ENCODE results near the gene PDE4D. TPM values are rescaled to one million over a fixed set of nuclear protein-coding genes. Genes with fewer than 3 reads are reported as not detected.

PDE4D gene
- total RNA-seq, 1 donor = 19.9 TPM

DNA sequence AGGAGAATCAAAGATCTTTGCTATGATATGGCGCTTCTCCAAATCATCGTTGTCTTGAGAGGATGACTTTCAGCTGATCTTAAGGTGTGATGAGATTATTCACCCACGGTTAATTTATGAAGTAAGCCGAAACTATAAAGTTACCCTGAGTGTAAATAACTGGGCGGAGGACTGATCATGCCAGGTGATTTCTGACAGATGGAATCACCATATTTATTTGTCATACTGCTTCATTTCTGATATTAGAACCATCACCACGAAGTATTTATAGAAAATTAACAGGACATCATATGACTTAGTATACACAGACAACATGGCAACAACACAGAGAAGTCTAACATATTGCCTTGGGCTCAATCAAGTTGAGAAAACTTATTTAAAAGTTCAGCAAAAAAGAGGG lies 708.8 kb downstream of the PDE4D start:
- Histone ChIP-seq H3K79me2 (ENCODE audit: insufficient read depth, low read length) (no peaks in the 10 kb centered on the region), H3K4me1 (ENCODE audit: insufficient read depth, low read length) (peaks cover 4% of the 10 kb centered on the region), H4K20me1 (ENCODE audit: insufficient read depth, low read length) (no peaks in the 10 kb centered on the region), H3K36me3 (ENCODE audit: insufficient read depth, low read length) (no peaks in the 10 kb centered on the region), H3K4me2 (ENCODE audit: insufficient read depth, low read length) (no peak overlapping the region), H3K4me3 (ENCODE audit: insufficient read depth, low read length) (no peak overlapping the region), H3K9me3 (ENCODE audit: low read depth, low read length) (no peaks in the 10 kb centered on the region), H2AFZ (ENCODE audit: low read length) (no peak overlapping the region), H3K27me3 (ENCODE audit: insufficient read depth, low read length) (peaks cover 10% of the 10 kb centered on the region), H3K27ac (ENCODE audit: low read depth, low read length) (no peak overlapping the region)
- TF ChIP-seq, protein P1, sequence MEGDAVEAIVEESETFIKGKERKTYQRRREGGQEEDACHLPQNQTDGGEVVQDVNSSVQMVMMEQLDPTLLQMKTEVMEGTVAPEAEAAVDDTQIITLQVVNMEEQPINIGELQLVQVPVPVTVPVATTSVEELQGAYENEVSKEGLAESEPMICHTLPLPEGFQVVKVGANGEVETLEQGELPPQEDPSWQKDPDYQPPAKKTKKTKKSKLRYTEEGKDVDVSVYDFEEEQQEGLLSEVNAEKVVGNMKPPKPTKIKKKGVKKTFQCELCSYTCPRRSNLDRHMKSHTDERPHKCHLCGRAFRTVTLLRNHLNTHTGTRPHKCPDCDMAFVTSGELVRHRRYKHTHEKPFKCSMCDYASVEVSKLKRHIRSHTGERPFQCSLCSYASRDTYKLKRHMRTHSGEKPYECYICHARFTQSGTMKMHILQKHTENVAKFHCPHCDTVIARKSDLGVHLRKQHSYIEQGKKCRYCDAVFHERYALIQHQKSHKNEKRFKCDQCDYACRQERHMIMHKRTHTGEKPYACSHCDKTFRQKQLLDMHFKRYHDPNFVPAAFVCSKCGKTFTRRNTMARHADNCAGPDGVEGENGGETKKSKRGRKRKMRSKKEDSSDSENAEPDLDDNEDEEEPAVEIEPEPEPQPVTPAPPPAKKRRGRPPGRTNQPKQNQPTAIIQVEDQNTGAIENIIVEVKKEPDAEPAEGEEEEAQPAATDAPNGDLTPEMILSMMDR (IDR thresholded peaks at IDR 0.05; ENCODE audit: extremely low read depth, low read depth, low read length) = no peak
- no peak for DNase-seq (ENCODE audit: insufficient read length, low spot score, missing footprints)

DNA sequence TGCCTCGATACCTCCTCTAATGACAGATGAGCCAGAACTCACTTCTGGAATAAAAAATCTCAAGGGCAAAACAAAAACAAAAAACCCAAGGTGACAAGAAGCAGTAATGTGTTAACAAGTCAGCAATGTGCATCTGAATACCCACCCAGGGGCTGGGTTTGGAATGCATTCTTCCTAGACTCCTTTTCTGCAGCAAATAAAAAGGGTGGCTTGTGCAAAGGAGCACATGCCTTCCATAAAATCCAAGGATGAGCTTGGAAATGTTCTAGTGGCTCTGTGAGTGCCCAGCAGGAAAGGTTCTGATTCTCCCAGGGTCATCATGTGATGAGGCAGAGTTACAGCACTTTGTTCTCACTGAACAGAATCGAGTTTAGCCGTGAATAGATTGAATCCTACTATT lies 710.8 kb downstream of the PDE4D start:
- H3K4me1 ChIP-seq (ENCODE audit: insufficient read depth, low read length) = no peaks in the 10 kb centered on the region
- H3K4me3 ChIP-seq (ENCODE audit: insufficient read depth, low read length) = no peak overlapping the region
- H3K36me3 ChIP-seq (ENCODE audit: insufficient read depth, low read length) = no peaks in the 10 kb centered on the region
- no peaks in the 10 kb centered on the region for H4K20me1 ChIP-seq (ENCODE audit: insufficient read depth, low read length)
- H3K79me2 ChIP-seq (ENCODE audit: insufficient read depth, low read length) = no peaks in the 10 kb centered on the region
- H2AFZ ChIP-seq (ENCODE audit: low read length) = no peak overlapping the region
- no peaks in the 10 kb centered on the region for H3K9me3 ChIP-seq (ENCODE audit: low read depth, low read length)
- no peak overlapping the region for H3K4me2 ChIP-seq (ENCODE audit: insufficient read depth, low read length)
- TF ChIP-seq, protein P1 (IDR thresholded peaks at IDR 0.05; ENCODE audit: extremely low read depth, low read depth, low read length) = no peak
- H3K27ac ChIP-seq (ENCODE audit: low read depth, low read length) = no peak overlapping the region
- DNase-seq (ENCODE audit: insufficient read length, low spot score, missing footprints) = no peak
- H3K27me3 ChIP-seq (ENCODE audit: insufficient read depth, low read length) = peaks cover 10% of the 10 kb centered on the region

DNA sequence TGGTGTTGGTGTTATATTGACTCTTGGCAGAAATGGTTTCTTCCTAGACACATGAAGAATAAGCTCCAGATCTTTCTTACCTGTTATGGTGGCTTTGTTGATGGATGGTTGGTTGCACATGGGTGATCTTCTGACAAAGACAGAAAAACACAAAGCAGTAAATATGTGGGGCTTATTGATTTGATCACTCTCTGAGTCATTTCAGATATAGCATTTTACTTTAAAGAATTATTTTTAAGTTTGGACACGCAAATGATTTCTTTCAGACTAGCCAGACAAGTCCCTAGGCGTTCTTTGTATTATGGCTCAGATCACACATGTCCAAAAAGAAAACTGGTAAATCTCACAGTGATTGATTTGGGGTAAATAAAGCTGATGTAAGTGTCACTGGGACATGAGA lies 713.0 kb downstream of the PDE4D start:
- no peaks in the 10 kb centered on the region for H3K9me3 ChIP-seq (ENCODE audit: low read depth, low read length)
- TF ChIP-seq, protein P1 (IDR thresholded peaks at IDR 0.05; ENCODE audit: extremely low read depth, low read depth, low read length) = no peak
- H4K20me1 ChIP-seq (ENCODE audit: insufficient read depth, low read length) = no peaks in the 10 kb centered on the region
- H3K27ac ChIP-seq (ENCODE audit: low read depth, low read length) = no peak overlapping the region
- H3K79me2 ChIP-seq (ENCODE audit: insufficient read depth, low read length) = no peaks in the 10 kb centered on the region
- H3K36me3 ChIP-seq (ENCODE audit: insufficient read depth, low read length) = no peaks in the 10 kb centered on the region
- H3K4me3 ChIP-seq (ENCODE audit: insufficient read depth, low read length) = no peak overlapping the region
- peaks cover 5% of the 10 kb centered on the region for H3K27me3 ChIP-seq (ENCODE audit: insufficient read depth, low read length)
- DNase-seq (ENCODE audit: insufficient read length, low spot score, missing footprints) = no peak
- H2AFZ ChIP-seq (ENCODE audit: low read length) = no peak overlapping the region
- no peaks in the 10 kb centered on the region for H3K4me1 ChIP-seq (ENCODE audit: insufficient read depth, low read length)
- H3K4me2 ChIP-seq (ENCODE audit: insufficient read depth, low read length) = no peak overlapping the region

DNA sequence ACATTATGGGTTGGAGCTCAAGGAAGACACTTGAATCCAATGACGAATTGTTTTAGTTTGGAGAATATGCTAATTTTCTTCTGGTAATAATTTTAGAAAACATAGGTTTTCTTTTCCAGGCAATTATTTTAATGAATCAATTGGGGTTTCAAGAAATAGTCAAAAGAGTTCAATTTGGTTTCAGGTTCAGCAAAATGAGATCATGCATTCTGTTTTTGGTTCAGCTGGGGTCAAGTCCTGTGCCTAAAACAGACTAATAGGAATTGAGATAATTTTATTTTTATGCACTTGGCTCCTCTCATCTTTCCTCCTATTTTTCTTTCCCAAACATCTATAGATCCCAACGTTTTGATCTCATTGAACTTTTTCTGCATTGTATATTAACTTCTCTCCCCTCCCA lies 713.8 kb downstream of the PDE4D start:
- Histone ChIP-seq H3K36me3 (ENCODE audit: insufficient read depth, low read length) (no peaks in the 10 kb centered on the region), H3K4me1 (ENCODE audit: insufficient read depth, low read length) (no peaks in the 10 kb centered on the region), H3K79me2 (ENCODE audit: insufficient read depth, low read length) (no peaks in the 10 kb centered on the region), H3K9me3 (ENCODE audit: low read depth, low read length) (no peaks in the 10 kb centered on the region), H4K20me1 (ENCODE audit: insufficient read depth, low read length) (no peaks in the 10 kb centered on the region), H2AFZ (ENCODE audit: low read length) (no peak overlapping the region), H3K27me3 (ENCODE audit: insufficient read depth, low read length) (peaks cover 5% of the 10 kb centered on the region), H3K27ac (ENCODE audit: low read depth, low read length) (no peak overlapping the region), H3K4me2 (ENCODE audit: insufficient read depth, low read length) (no peak overlapping the region), H3K4me3 (ENCODE audit: insufficient read depth, low read length) (no peak overlapping the region)
- DNase-seq (ENCODE audit: insufficient read length, low spot score, missing footprints) = no peak
- TF ChIP-seq, protein P1 (IDR thresholded peaks at IDR 0.05; ENCODE audit: extremely low read depth, low read depth, low read length) = no peak

Data from osteoblast (primary cell).